Heart left ventricle (tissue), 16 donors: ENCODE data around the gene PUM1. TPM values are rescaled to one million over a fixed set of nuclear protein-coding genes. Genes with fewer than 3 reads are reported as not detected.

Source experiments
- ATAC-seq, 4 donors: fragments of 200-7000 bp; cut with Tn5 transposase; one replicate each; pipeline ENCODE4 v1.9.1; 2020 to 2022; ENCODE audit warnings: moderate library complexity in 4 of 4, mild to moderate bottlenecking in 3 of 4, moderate number of reproducible peaks in 1 of 4
- DNase-seq, 5 donors: peaks; one replicate each; pipeline ENCODE4 v3.0.0-alpha.2; 2020
- H3K27ac ChIP-seq, 12 donors: fragments of 200-600 bp; sonication (generic) in 4 of 12; one replicate each; pipeline versions ENCODE4 v1.5.0 to v1.8.0; 2016 to 2022; ENCODE audit warnings: mild to moderate bottlenecking in 2 of 12
- H3K27me3 ChIP-seq, 9 donors: fragments of 200-600 bp; sonication (generic) in 2 of 9; one replicate each; pipeline versions ENCODE4 v1.5.1 to v1.8.0; 2016 to 2022; ENCODE audit warnings: mild to moderate bottlenecking in 3 of 9
- H3K36me3 ChIP-seq, 9 donors: fragments of 200-600 bp; sonication (generic) in 2 of 9; one replicate each; pipeline versions ENCODE4 v1.5.0 to v1.8.0; 2018 to 2022; ENCODE audit warnings: mild to moderate bottlenecking in 2 of 9
- H3K4me1 ChIP-seq, 12 donors: fragments of 200-600 bp; sonication (generic) in 4 of 12; one replicate each; pipeline versions ENCODE4 v1.5.0 to v1.8.0; 2016 to 2022; ENCODE audit warnings: mild to moderate bottlenecking in 3 of 12
- H3K4me3 ChIP-seq, 12 donors: fragments of 200-600 bp; sonication (generic) in 4 of 12; one replicate each; pipeline versions ENCODE4 v1.5.0 to v1.8.0; 2017 to 2022; ENCODE audit warnings: mild to moderate bottlenecking in 9 of 12, moderate library complexity in 4 of 12
- H3K9me3 ChIP-seq, 12 donors: fragments of 200-600 bp; sonication (generic) in 4 of 12; one replicate each; pipeline versions ENCODE4 v1.5.0 to v1.8.0; 2016 to 2022; ENCODE audit warnings: mild to moderate bottlenecking in 1 of 12
- CTCF ChIP-seq, 12 donors: fragments of 200-600 bp; sonication (generic) in 4 of 12; IDR thresholded peaks; one replicate each; pipeline versions ENCODE4 v1.5.0 to v1.8.0; 2018 to 2022; ENCODE audit warnings: antibody characterized with exemption in 12 of 12, mild to moderate bottlenecking in 5 of 12
- POLR2A ChIP-seq, 2 donors: fragments of 450-650 bp; IDR thresholded peaks; one replicate each; pipeline ENCODE4 v1.6.1; 2017; ENCODE audit warnings: antibody characterized with exemption in 2 of 2, mild to moderate bottlenecking in 2 of 2, moderate library complexity in 2 of 2
- WGBS, 4 donors: extraction: QIAGEN DNeasy Blood & Tissue Kit in 2 of 4; methylation state at CpG; one replicate each; pipeline versions ENCODE4 v1.1.5 to v1.1.7; 2013 to 2018; 5-methylcytosine and 5-hydroxymethylcytosine counted together
- intact Hi-C, 10 donors: fragments of 100-400 bp; cut with DNase I; formaldehyde crosslinking; loops; one replicate each; pipeline versions ENCODE4 v1.11.1 to v1.14.2; 2022
- polyA plus RNA-seq, 2 donors: library from polyadenylated mRNA; stranded (reverse); fragments of 200-250 nt; gene quantifications; one replicate each; pipeline ENCODE4 v1.2.3, GENCODE V29; 2013
- total RNA-seq, 9 donors: library from RNA; depleted of rRNA in 2 of 9; stranded (reverse); fragments of >200 nt in 2 of 9; fragmentation: NEBNext Ultra II Directional in 3 of 9; extraction: Animal tissue kit (Norgen Biotek cat#: 25700) in 3 of 9; gene quantifications; one replicate each; pipeline versions ENCODE4 v1.1.0 to v1.2.4, GENCODE V29; 2016 to 2023
- donor health status: ischemic (EF 13 %, LVEDD 7.1; RV severe dilation, severe dysfunction).
- donor health status: healthy with polysubstance abuse.
- donor health status: DM: no; HTN: yes; CAD: no.
- donor health status: DM: no; HTN: no; CAD: no.
- donor health status: ischemic (EF 25% LVEDD 6.9; RV normal size, moderate dysfunction).
- donor health status: ischemic (EF 25% LVEDD 5.7; RV mildly dilated, moderate dysfunction).
- donor health status: healthy.
- donor health status: DM: yes; HTN: yes; CAD: no.
- donor health status: ischemic (EF 35%, LVEDD 5.7; RV mildly dilated, moderate dysfunction).
- donor health status: nonischemic (EF 11% LVEDD 7.7; RV severe dilation, severe dysfunction).
- donor health status: DM: yes; HTN: yes; CAD: no.
- donor health status: PGD.
- donor health status: ischemic (EF 29% LVEDD 5.4; RV normal size, mild dysfunction).
- donor health status: nonischemic (EF 23%, LVEDD 6.1; RV moderate dilation, normal function).

The PUM1 gene
- total and polyA plus RNA-seq, 11 donors: 19.2 to 96.3 (median 70.7) TPM

DNA sequence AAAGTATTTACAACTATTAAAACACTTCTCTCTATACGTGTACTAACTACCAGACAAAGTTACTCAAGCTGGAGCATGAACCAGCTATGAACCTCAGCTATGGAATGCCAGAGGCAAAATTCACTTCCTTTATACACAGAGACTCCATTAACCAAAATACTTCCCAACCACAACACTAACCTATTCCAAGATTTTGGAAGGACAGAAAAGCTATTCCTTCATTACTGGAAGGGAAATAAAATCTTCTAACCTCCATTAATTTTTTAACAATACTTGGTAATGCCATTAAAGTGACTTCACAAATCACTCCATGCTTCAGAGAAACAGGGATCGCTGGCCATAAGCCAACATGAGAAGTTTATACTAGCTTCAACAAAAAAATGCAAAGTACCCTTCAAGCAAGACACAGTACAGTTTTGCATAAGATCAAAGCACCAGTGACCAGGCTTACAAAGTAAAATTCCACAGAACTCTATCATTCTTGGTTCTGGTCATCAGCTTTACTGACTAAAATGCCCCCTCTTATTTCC lies 58.0 kb downstream of the PUM1 start:
- Histone ChIP-seq H3K4me3 (no peak overlapping the region), H3K9me3 (peaks cover 0 to 10% (median 0%) of the 10 kb centered on the region in 12 donors), H3K27me3 (no peaks in the 10 kb centered on the region), H3K27ac (peak overlapping the region in 1 of 12 donors; percentile 53), H3K36me3 (peaks cover 0 to 45% (median 32%) of the 10 kb centered on the region in 9 donors), H3K4me1 (peaks cover 0 to 76% (median 40%) of the 10 kb centered on the region in 12 donors)
- TF ChIP-seq POLR2A (IDR thresholded peaks at IDR 0.05) (no peak), CTCF (IDR thresholded peaks at IDR 0.05) (no peak)
- WGBS, 4 donors: 65 to 72% (median 67%) methylated on average over 2 of the region's 2 CpGs
- intact Hi-C loops: loop anchor here in 1 of 10 donors (2.0 kb wide), 1 partner anchor 53 kb away; no protein-coding TSS in a partner anchor
- ATAC-seq (no peak), DNase-seq (no peak)

GRCh38 chr1:31006747-31007146 lies 58.8 kb downstream of the PUM1 start:
- Histone ChIP-seq H3K4me1 (peaks cover 0 to 68% (median 34%) of the 10 kb centered on the region in 12 donors), H3K27me3 (no peaks in the 10 kb centered on the region), H3K27ac (peak overlapping the region in 1 of 12 donors; percentile 53), H3K4me3 (no peak overlapping the region), H3K36me3 (peaks cover 0 to 52% (median 35%) of the 10 kb centered on the region in 9 donors), H3K9me3 (peaks cover 0 to 10% (median 0%) of the 10 kb centered on the region in 12 donors)
- TF ChIP-seq CTCF (IDR thresholded peaks at IDR 0.05) (no peak), POLR2A (IDR thresholded peaks at IDR 0.05) (no peak)
- 74 to 82% (median 76%) methylated on average over 2 of the region's 2 CpGs for WGBS, 4 donors
- no peak for DNase-seq
- intact Hi-C loops: loop anchor here in 1 of 10 donors (2.0 kb wide), 1 partner anchor 54 kb away; no protein-coding TSS in a partner anchor
- no peak for ATAC-seq

GRCh38 chr1:31005617-31006166 lies 59.8 kb downstream of the PUM1 start:
- no peak for TF ChIP-seq CTCF (IDR thresholded peaks at IDR 0.05)
- TF ChIP-seq POLR2A (IDR thresholded peaks at IDR 0.05): no peak
- ATAC-seq (peak in 1 of 4 donors; percentile 34), DNase-seq (no peak)
- intact Hi-C loops: loop anchor here in 1 of 10 donors (2.0 kb wide), 1 partner anchor 55 kb away; no protein-coding TSS in a partner anchor
- H3K27me3 ChIP-seq: no peaks in the 10 kb centered on the region
- H3K27ac ChIP-seq: no peak overlapping the region
- H3K9me3 ChIP-seq: peaks cover 0 to 10% (median 0%) of the 10 kb centered on the region in 12 donors
- peaks cover 0 to 61% (median 29%) of the 10 kb centered on the region in 12 donors for H3K4me1 ChIP-seq
- H3K36me3 ChIP-seq: peaks cover 0 to 57% (median 41%) of the 10 kb centered on the region in 9 donors
- 75 to 82% (median 80%) methylated on average over 6 of the region's 6 CpGs for WGBS, 4 donors
- H3K4me3 ChIP-seq: no peak overlapping the region

DNA sequence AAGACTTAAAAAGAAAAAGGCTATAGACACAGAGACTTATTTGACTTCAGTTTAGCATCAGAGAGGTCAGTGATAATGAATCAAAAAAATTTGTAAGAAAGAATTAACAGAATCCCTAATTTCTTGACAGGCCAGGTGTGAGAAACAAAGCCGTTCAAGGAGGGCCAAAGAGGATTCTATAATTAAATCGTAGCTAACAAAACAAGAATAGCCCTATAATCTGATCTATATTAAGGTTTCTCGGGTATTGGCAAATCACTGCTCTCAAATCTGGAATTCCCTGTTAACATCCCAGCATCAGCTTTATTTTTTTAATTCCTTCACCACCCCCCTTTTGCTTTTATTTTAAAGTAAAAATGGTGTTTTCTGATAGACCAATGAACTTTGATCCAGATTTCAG lies 60.3 kb downstream of the PUM1 start:
- TF ChIP-seq CTCF (IDR thresholded peaks at IDR 0.05): no peak
- H3K4me3 ChIP-seq: no peak overlapping the region
- H3K4me1 ChIP-seq: peaks cover 0 to 56% (median 26%) of the 10 kb centered on the region in 12 donors
- WGBS, 4 donors: 50 to 64% (median 56%) methylated on average over 3 of the region's 3 CpGs
- H3K36me3 ChIP-seq: peaks cover 0 to 58% (median 41%) of the 10 kb centered on the region in 9 donors
- peaks cover 0 to 10% (median 0%) of the 10 kb centered on the region in 12 donors for H3K9me3 ChIP-seq
- ATAC-seq (no peak), DNase-seq (no peak)
- intact Hi-C loops: no loop called here
- H3K27ac ChIP-seq: no peak overlapping the region
- H3K27me3 ChIP-seq: no peaks in the 10 kb centered on the region
